ENCODE measurements around the gene SEMA5B.

SEMA5B gene

DNA sequence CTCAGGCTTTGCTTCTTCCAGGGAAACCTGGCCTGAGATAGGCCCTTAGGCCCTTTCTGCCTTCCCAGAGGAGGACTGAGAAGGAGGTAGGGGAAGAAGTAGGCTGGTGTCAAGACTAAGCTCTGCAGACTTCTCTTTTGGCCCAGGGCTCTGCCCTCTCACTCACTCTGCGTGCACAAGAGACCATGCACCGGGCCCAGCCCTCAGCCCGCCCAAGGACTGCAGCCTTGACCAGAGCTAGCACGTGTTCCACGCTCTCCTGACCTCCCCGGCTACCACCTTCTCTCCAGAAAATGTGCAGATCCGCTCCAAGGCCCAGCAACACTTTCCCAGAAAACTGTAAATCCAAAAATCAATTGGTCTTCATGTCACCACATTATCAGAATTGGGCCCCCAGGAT, 59.8 kb downstream of the SEMA5B start:
- no peak for DNase-seq

DNA sequence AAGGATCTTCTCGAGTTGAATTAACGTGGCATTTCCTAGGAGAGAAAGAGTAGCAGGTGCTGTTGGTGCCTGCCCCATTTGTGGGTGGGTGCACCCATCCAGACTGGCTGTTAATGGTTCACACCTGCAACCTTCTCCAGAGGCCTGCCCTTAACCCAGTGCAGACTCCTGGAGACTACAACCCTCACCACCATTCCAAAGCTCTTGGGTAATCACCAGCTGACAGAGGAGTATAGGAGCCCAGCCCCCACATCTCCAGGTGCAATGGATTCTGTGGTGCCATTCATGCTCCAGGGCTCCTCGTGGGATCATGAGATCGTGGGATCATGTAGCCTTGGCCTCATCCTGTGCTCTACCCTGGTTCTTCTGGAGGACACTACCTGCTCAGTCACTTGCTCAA, 60.2 kb downstream of the SEMA5B start:
- DNase-seq = no peak

DNA sequence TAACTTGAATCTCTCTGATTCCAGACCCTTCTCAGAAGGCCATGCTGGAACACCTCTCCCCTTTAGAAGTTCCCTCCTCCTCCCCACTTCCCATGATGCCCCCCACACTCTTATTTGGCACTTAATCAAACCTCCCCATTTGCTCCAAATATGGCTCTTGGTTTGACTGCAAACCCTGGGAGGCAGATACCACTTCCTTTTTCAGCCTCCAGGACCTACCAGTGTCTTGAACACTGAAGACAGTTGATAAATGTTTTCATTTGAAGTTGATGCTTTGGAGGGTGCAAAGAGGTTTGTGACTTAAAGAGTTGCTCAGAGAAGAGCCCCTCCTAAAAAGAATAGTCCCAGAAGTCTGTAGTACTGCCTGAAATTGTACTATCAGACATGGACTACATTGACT, 61.5 kb downstream of the SEMA5B start:
- DNase-seq = no peak

DNA sequence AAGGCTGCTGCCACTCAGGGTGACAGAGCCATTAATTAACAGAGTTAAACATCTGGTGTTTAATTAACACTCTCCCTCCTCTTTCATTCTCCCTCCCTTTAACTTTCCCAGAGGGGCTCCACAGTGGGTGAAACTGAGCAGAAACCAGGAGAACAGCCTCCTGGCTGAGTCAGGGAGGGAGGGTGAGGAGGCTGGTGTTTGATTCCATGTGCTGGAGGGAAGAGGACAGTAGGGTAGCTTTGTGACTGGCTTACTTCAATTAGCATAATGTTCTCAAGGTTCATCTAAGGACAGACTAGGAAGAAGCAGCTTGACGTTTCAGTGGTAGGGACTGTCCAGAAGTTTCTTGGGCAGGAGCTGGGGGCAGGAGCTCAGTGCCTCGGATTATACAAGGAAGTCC, 62.8 kb downstream of the SEMA5B start:
- no peak for DNase-seq

DNA sequence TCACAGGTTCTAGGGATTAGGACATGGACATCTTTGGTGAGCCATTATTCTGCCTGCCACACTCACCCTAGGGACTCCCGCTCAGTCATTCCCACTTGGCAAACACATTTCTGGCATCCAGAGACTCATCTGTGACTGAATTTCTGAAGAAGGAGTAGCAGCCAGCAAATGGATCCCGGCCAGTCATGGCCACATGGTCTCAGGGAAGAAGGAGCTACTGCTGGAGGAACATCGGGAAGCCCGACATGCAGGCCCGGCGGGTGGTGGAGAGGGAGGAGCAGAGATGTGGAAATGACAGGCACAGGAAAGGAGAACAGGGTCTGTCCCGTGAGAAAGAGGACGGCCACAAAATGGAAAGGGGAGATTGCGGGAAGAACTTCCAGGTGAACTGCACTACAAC, 65.4 kb downstream of the SEMA5B start:
- DNase-seq = no peak

DNA sequence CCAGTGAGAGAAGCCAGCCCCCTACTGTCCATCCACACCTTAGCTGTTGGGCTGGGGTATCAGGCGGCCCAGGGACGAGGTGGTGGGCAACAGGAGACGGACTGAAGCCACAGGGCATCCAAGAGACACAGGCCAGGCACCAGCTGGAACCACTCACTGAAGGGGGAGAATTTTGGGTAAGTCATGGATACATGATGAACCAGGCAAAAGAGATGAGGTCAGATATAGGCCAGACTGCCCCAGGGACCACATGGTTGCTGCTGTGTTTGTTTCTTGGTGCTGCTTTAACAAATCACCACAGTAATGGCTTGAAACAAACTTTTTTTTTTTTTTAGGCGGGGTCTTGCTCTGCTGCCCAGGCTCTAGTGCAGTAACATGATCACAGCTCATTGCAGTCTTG, 66.4 kb downstream of the SEMA5B start:
- DNase-seq = no peak

DNA sequence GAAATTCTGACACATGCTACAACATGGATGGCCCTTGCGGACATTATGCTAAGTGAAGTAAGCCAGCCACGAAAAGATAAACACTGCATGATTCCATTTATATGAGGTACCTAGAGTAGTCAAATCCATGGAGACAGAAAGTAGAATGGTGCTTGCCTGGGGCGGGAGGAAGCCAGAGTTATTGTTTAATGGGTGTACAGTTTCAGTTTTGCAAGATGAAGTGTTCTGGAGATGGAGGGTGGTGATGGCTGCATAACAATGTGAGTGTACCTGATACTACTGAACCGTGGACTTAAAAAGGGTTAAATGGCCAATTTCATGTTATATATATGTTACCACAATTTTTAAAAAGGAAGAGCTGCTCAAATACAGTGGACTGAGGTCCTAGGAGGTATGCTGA, 66.9 kb downstream of the SEMA5B start:
- no peak for DNase-seq

DNA sequence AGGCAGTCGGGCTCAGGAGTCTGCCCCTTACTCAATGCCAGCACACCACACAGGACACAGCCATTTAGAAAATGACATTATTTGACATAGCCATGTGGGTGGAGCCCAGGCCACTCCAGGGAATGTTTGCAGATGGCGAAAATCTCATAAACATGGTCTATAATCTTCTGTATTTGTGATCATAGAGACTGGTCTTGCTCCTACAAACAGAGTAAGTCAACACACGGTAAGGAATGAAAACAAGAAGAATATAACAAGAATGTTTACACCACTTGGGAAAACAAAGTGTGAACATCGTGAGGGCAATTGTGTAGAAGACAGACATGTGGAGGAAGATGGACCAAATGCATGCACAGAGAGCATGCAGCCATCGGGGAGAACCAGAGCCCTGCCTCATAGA, 68.2 kb downstream of the SEMA5B start:
- no peak for DNase-seq

DNA sequence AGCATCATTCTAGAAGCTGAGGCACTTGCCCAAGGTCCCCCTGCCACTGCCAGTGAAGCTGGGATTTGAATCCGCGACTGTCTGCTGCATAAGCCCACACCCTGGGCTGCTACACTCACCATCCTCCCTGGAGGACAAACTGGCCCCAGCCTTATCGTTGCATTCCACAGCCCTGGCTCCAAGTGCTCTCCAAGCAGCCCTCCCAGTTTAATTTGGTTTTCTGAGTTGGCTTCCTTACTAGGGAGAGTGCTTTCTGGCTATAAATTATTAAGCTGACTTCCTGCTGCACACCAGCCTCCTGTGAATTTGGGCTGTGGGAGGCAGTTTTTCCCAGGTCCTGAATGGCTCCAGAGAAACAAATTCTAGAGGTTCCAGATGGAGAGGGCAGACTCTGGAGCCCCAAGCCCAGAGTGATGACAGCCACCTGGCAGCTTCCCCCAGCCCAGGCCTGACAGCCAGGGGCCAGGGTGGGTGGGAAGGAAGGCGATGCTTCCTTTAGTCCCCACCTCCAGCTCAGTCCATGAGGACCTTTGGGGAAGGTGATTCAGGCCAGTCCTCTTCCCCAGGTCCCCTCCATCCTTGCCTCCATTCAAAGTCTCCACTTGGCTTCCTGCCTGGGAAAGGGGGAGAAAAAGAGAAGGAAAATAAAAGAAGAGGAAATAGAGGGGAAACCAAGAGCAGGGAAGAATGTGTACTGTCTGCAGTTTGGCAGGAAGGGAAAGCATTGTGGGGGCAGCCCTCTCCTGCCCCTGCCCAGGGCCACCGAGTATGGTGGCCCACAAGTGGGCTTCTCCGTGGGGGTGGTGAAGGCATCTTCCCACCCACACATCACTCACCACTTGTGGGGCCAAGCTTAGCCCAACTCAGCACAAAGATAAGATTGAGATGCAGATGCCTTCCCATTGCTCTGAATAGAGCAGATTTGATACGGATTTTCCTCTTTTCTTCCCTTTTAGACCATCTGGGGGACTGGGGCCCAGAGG, 69.6 kb downstream of the SEMA5B start:
- DNase-seq = no peak

DNA sequence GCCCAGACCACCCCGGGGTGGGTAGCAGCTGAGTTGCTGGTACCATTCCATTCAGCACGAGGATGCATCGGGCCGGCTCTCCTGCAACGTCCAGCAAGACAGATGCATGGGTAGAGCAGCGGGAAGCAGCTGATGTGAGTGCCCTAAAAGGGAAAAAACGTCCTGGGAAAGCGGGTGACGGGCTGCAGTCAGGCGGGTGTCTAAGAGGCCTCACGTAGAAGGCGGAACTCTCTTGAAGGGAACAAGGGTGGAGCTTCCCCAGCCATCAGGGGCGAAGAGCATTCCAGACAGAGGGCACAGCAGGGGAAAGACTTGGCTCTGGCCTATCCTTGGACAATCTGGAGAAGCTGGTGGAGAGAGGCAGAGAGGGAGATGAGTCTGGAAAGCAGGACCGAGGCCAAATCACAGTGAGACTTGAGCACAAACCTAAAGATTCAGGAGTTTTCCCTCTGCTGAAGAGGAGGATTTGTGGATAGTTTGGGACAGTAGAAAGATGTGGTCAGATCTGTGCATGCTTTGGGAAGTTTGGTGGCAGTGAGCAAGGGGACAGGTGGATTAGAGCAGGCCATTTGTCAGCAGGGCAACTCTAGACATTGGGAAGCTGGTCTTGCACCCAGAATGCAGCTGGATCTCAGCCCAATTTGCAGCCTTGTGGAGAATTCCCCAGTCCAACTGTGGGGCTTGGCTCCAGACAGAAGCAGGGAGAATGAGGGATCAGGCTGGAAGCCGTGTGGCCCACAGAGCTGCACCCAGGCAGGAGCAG, 70.7 kb downstream of the SEMA5B start:
- DNase-seq = no peak

DNA sequence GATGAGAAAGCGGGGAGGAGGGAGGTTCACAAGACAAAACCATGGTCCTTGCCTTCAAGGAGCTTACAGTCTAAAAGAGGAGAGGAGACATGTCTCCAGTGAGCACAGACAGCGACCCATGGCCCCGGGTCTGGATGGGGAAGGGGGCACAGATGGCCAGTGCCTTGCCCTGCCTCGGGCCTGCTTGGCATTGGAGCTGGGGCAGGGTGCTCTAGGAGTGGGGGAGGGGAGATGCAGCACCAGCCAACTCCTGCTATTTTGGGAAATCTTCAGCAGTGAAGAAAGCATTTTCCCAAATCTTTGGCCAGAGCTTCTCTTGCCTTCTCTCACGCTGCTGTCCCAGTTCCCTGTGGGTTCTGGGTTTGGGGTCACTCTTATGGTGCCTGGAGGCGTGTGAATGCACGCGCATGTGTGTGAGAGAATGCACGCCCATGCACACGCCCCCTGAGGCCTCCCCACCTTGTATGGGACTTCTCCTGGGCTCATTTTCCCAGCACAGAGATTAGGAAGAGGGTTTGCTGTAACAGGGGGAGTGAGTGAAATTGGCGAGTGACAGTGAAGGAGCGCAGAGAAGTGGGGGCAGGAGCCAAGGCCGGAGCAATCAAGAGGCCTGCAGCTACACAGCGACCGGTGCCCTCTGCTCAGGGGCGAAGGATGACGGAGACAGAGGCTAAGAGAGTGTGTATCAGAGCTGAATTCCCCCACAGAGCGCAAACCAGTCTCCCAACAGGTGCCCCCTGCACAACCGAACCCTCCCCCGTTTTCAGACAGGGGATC, 71.5 kb downstream of the SEMA5B start:
- no peak for DNase-seq

DNA sequence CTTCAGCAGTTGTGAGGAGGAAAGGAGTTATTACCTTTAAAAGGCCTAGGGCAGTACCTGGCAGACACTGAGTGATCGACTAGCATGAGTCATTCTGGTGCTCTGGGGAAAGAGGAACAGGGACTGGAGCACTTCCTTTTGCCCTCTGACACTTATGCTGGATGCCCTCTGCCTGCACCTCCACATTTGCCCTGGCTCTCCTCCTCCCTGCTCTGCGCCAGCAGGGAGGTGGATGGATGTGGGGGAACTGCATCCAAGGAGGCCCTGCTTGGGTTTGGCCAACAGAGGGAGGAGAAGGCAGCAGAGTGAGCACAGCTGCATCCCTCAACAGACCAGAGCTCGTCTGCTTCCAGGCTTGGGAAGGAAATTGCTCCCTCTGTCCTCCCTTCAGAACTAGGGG, 75.0 kb downstream of the SEMA5B start:
- no peak for DNase-seq

DNA sequence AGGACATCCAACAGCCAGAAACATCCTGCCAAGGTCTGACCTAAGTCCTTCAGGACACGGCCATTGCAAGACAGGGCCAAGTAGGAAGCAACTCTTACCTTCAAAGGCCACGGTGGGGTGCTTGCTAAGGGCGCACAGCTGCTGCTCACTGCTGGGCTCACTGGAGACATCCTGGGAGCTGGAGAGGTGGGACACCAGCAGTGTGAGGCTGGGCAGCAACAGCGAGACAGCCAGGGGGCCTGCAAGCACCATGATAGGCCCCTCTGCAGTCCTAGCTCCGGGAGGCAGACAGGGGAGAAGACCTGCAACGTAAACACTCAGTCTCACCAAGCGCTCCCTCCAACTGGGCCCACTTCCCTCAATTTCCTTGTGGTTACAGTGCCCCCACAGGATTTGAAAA, 79.2 kb downstream of the SEMA5B start:
- DNase-seq = no peak

DNA sequence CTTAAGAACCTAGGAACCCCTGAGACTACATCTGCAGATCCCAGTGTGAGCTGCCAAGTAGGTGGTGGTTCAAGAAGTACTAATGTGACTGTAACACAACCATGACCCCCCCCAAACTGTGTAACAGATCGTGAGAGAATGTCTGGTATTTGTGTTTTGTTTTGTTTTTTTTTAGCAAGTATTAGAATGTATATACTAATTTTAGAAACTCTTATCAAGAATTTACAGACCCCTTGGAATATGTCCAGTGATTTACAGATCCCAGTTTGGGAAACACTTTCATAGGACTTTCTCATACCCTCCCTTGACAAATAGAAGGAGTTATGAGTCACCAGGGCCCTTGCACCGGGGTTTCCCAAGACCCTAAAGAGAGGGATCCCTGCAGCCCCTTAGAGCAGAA, 79.8 kb downstream of the SEMA5B start:
- no peak for DNase-seq

DNA sequence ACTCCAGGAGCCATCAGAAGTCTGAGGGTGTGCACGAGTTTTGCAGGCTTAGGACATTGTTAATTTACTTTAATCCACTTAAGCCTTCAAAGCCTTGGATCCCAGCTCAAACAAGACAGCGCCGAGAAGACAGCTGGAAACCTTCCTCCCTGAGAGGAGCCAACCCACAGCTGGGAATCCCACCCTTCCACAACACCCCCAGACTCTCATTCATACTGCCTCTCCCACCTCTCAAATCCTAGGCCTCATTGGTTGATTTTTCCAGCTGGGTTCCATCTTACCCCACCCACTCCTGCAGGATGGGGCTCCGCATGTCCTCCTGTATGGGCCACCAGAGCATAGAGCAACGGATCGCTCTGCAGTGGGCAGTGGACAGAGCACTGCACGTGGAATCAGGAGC, 80.4 kb downstream of the SEMA5B start:
- DNase-seq = no peak

DNA sequence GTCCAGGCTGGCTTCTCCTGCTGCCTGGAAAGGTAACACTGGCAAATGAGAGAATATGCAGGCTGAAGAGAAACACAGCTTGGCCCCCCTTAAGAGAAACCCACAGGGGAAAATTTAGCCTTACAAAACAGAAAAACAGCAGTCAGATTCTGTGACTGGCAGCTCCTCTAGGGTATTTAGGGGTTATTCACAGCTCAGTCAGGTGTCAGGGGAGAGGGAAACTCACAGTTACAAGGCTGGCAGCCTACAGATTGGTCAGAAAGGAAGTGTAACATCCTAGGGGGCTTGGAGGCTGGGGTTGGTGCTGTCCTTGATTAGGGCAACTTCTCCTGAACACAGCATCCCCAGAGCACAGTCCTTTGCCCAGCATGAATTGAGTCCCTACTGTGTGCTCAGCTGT, 81.4 kb downstream of the SEMA5B start:
- DNase-seq = no peak

DNA sequence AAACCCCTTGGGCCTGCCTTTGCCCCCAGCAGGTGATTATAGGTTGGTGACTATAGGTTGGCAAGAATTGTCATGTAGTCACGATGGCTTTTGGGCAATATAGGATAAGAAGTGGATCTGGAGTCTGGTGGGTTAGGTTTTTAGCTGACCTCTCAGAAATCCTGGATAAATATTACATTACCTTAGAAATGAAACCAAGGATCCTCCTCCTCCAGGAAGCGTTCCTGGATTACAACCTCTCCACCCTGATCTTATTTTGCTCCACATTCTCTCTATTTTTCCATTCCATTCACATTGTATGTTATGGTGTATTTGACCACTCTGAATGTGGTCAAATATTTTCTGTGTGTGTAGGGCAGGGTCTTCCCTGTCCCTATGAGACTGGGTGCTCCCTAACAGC, 82.3 kb downstream of the SEMA5B start:
- no peak for DNase-seq

DNA sequence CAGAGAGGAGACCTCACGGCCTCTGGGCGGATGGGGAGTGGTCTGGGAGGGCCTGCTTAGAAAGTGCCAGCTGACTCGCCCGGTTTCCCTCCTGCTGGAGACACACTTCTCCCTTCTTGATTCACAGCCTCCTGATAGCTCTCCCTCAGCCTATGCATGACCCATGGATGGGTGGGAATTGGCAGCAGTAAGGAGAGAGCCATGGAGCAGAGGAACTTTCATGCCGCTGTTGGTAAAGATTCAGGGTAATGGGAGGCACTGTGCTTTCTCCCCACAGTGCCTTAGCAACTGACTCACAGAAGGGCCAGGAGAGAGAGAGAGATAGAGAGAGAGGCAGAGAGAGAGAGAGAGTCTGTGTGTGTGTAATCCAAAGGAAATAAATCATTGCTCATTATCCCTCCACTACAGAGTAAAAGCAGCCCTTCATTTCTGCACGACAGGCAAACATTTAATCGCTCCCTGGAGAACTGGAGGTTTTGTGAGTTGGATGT, 82.8 kb downstream of the SEMA5B start:
- DNase-seq = no peak

DNA sequence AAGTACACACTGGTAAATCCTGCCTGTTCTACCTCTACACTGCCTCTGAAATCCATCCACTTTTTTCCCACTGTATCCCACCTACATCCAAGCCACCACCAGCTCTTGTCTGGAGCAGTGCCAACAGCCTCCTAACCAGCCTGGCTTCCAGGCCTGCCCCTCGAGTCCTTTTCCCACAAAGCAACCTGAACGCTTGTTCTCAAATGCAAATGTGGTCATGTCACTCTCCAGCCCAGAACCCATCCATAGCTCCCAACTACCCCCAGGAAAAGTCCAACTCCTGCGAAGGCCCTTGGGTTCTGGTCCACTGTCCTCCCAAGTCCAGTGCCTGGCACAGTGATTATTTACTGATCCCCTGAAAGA, 83.8 kb downstream of the SEMA5B start:
- DNase-seq = no peak

DNA sequence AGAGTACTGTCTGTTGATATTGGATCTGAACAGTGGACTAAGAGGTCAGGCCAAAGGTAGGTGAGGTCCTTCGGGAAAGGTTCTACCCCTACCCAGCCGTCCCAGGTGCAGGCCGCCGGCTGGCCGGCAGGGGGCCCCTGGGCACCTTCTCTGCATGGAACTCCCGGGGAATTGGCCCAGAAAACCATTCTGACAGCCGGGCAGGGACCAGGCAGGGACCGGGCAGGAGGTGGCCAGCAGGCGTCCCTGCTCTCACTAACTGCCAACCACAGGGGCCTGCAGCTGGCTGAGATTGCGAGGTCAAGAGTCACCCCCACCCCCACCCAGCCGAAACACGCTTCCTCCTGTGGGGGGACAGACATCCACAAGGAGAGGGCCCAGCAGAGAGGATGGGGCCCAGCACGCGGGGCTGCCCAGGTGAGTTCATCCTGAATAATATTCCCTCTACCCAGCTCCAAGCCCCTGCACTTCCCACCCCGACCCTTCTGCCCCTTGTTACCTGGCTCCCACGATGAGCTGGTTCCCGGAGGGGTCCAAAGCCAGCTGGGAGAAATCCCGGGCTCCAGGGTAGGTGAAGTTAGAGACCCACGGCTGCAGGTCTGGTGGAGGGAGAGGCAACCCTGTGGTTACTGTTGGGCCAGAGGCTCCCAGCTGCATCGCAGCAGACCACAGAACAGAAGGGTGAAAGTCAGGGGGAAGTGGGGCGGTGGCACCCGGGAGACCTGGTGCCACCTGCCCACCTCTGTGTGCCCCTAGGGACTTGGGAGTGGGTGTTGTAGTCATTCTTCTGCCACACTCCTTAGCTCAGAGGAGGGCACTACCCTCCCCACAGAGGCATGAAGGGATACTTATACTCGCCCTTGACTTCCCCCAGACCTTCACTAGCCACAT, 84.4 kb downstream of the SEMA5B start:
- peak; percentile 18 for DNase-seq

DNA sequence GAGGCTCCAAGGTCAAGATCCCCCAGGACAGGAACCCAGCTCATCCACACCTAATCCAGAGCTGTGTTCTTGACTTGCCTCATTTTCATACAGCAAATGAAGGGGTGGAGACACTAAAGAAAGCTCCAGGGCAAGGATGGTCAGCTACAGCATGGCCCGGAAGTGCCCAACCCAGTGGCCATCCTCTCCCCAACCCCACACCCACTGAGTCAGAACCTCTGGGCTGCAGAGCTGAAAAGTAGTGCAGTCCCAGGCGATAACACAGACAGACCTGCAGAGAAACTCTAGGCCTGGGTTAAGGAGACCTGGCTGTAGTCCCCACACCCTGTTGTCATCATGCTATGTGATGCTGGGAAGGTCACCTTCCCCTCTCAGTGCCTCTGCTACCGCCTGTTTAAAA, 85.3 kb downstream of the SEMA5B start:
- DNase-seq = no peak

All from stimulated activated CD4-positive, alpha-beta T cell treated with anti-CD3 and anti-CD28 coated beads, Interleukin-12 subunit alpha, Interleukin-12 subunit beta, amount 100 ng/mL, for 4 hours (primary cell).